HEK293 (cell line): Measurements from ENCODE around the gene M6PR.
A peak's percentile ranks its signal among the peaks of the same experiment; 100 is the strongest.

ENCODE experiments used
- GLIS1 ChIP-seq: fragments of 450-650 bp; formaldehyde crosslinking; IDR thresholded peaks from 2 replicates; pipeline ENCODE4 v1.5.1; 2016; ENCODE audit warnings: missing biosample characterization, missing genetic modification characterization
- HOXD13 ChIP-seq: sonication (generic); formaldehyde crosslinking; IDR thresholded peaks from 2 replicates; pipeline ENCODE4 v1.8.0; 2022; ENCODE audit warnings: missing genetic modification reagents, borderline replicate concordance
- MYNN ChIP-seq: fragments of 450-650 bp; formaldehyde crosslinking; IDR thresholded peaks from 2 replicates; pipeline ENCODE4 v1.5.1; 2016; ENCODE audit warnings: missing biosample characterization, missing genetic modification characterization, borderline replicate concordance
- RBAK ChIP-seq: fragments of 450-650 bp; formaldehyde crosslinking; IDR thresholded peaks from 2 replicates; pipeline ENCODE4 v1.5.1; 2016; ENCODE audit warnings: missing biosample characterization, missing genetic modification characterization
- SP7 ChIP-seq: fragments of 450-650 bp; formaldehyde crosslinking; IDR thresholded peaks from 2 replicates; pipeline ENCODE4 v1.5.1; 2016; ENCODE audit warnings: missing biosample characterization, missing genetic modification characterization
- TSHZ1 ChIP-seq: fragments of 450-650 bp; formaldehyde crosslinking; IDR thresholded peaks from 2 replicates; pipeline ENCODE4 v1.5.1; 2016; ENCODE audit warnings: missing biosample characterization, missing genetic modification characterization, borderline replicate concordance
- ZBTB20 ChIP-seq: fragments of 450-650 bp; formaldehyde crosslinking; IDR thresholded peaks from 2 replicates; pipeline ENCODE4 v1.5.1; 2016; ENCODE audit warnings: missing biosample characterization, missing genetic modification characterization
- ZBTB7A ChIP-seq: fragments of 450-650 bp; formaldehyde crosslinking; IDR thresholded peaks from 2 replicates; pipeline ENCODE4 v1.5.1; 2016; ENCODE audit warnings: low read depth, missing biosample characterization, missing genetic modification characterization
- ZFP41 ChIP-seq: fragments of 450-650 bp; formaldehyde crosslinking; IDR thresholded peaks from 2 replicates; pipeline ENCODE4 v1.5.1; 2016; ENCODE audit warnings: missing biosample characterization, missing genetic modification characterization, borderline replicate concordance
- ZNF140 ChIP-seq: fragments of 450-650 bp; formaldehyde crosslinking; IDR thresholded peaks from 2 replicates; pipeline ENCODE4 v1.5.1; 2016; ENCODE audit warnings: missing biosample characterization, missing genetic modification characterization
- ZNF16 ChIP-seq: fragments of 450-650 bp; formaldehyde crosslinking; IDR thresholded peaks from 2 replicates; pipeline ENCODE4 v1.5.1; 2016; ENCODE audit warnings: low read depth, missing biosample characterization, missing genetic modification characterization
- ZNF23 ChIP-seq: fragments of 450-650 bp; formaldehyde crosslinking; IDR thresholded peaks from 2 replicates; pipeline ENCODE4 v1.5.1; 2016; ENCODE audit warnings: missing biosample characterization, missing genetic modification characterization, borderline replicate concordance
- ZNF280C ChIP-seq: fragments of 450-650 bp; formaldehyde crosslinking; IDR thresholded peaks from 2 replicates; pipeline ENCODE4 v1.5.1; 2016; ENCODE audit warnings: missing biosample characterization, missing genetic modification characterization
- ZNF529 ChIP-seq: fragments of 450-650 bp; formaldehyde crosslinking; IDR thresholded peaks from 2 replicates; pipeline ENCODE4 v1.5.1; 2017; ENCODE audit warnings: missing genetic modification characterization, missing biosample characterization; ENCODE audit not compliant: insufficient replicate concordance
- ZNF530 ChIP-seq: fragments of 450-650 bp; formaldehyde crosslinking; IDR thresholded peaks from 2 replicates; pipeline ENCODE4 v1.5.1; 2016; ENCODE audit warnings: low read depth, missing biosample characterization, missing genetic modification characterization
- ZNF555 ChIP-seq: fragments of 450-650 bp; formaldehyde crosslinking; conservative IDR thresholded peaks from 2 replicates; pipeline ENCODE4 v1.5.1; 2017; ENCODE audit warnings: missing biosample characterization, mild to moderate bottlenecking, missing genetic modification characterization, inconsistent platforms
- ZNF701 ChIP-seq: fragments of 450-650 bp; formaldehyde crosslinking; IDR thresholded peaks from 2 replicates; pipeline ENCODE4 v1.5.1; 2016; ENCODE audit warnings: missing biosample characterization, missing genetic modification characterization
- ZNF843 ChIP-seq: fragments of 450-650 bp; formaldehyde crosslinking; IDR thresholded peaks from 2 replicates; pipeline ENCODE4 v1.5.1; 2016; ENCODE audit warnings: missing biosample characterization, missing genetic modification characterization
- ZSCAN30 ChIP-seq: fragments of 450-650 bp; IDR thresholded peaks from 2 replicates; pipeline ENCODE4 v1.5.1; 2018; ENCODE audit warnings: missing biosample characterization, mild to moderate bottlenecking, missing genetic modification characterization, moderate library complexity
- ZXDB ChIP-seq: fragments of 450-650 bp; formaldehyde crosslinking; IDR thresholded peaks from 2 replicates; pipeline ENCODE4 v1.5.1; 2016; ENCODE audit warnings: missing biosample characterization, missing genetic modification characterization
- TF ChIP-seq, protein P1 (sequence below): fragments of 450-650 bp; formaldehyde crosslinking; IDR thresholded peaks from 2 replicates; pipeline ENCODE4 v1.5.1; 2016; ENCODE audit warnings: missing biosample characterization, missing genetic modification characterization
- TF ChIP-seq, protein P2 (sequence below): fragments of 450-650 bp; formaldehyde crosslinking; IDR thresholded peaks from 2 replicates; pipeline ENCODE4 v1.5.1; 2016; ENCODE audit warnings: missing biosample characterization, missing genetic modification characterization
- TF ChIP-seq, protein P3 (sequence below): fragments of 450-650 bp; formaldehyde crosslinking; IDR thresholded peaks from 2 replicates; pipeline ENCODE4 v1.5.1; 2017; ENCODE audit warnings: missing biosample characterization, missing genetic modification characterization
- TF ChIP-seq, protein P4 (sequence below): fragments of 450-650 bp; formaldehyde crosslinking; conservative IDR thresholded peaks from 2 replicates; pipeline ENCODE4 v1.5.1; 2016; ENCODE audit warnings: low read depth, missing biosample characterization, missing genetic modification characterization

M6PR gene

DNA sequence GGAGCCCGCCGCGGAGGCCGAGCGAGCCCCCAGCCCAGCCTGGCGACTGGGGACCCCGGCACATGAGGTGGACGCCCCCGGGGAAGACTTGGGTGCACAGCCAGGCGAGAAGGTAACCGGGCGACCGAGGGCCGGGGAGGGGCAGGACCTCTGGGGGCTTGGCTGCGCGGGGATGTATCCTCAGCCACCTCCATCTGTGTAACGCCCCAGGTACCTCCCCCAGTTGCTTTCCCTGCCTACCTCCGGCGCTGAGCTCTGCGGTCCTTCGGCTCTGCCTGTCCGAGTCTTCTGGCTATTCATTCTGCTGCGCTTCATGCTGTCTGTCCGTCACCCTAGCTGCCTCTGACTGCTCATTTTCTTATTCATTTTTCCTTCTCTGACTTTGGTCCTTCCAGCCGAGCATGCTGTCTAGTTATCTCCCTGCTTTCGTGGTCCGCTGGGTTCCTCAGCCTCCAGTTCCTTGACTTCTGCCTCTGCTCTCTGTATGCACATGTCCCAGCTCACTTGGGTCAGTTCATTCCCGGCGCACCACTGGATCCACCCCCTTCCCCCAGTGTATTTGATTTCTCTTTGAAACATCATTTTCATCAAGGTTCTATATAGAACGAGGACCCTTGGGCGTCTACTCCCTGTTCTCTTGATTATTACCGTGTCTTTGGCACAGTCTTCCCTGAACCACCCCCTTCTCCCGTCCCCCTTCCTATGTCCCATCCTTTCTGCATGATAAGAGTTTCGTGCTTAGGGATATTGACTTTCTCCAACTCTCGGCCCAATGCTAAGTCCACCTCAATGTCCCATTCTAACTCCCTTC, 34.5 kb downstream of the M6PR start (continued):
- TF ChIP-seq, protein P1, sequence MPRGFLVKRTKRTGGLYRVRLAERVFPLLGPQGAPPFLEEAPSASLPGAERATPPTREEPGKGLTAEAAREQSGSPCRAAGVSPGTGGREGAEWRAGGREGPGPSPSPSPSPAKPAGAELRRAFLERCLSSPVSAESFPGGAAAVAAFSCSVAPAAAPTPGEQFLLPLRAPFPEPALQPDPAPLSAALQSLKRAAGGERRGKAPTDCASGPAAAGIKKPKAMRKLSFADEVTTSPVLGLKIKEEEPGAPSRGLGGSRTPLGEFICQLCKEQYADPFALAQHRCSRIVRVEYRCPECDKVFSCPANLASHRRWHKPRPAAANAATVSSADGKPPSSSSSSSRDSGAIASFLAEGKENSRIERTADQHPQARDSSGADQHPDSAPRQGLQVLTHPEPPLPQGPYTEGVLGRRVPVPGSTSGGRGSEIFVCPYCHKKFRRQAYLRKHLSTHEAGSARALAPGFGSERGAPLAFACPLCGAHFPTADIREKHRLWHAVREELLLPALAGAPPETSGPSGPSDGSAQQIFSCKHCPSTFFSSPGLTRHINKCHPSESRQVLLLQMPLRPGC, result no peak
- TF ChIP-seq ZNF140 (tag by site-specific recombination) (no peak), ZNF16 (no peak), MYNN (no peak), ZXDB (tag by site-specific recombination) (no peak), ZNF530 (tag by site-specific recombination) (no peak), SP7 (tag by site-specific recombination) (0 out of 2 replicates have a peak, but pooled peaks have one; percentile 24), ZBTB7A (tag by site-specific recombination) (no peak), TSHZ1 (no peak), ZNF701 (tag by site-specific recombination) (no peak), ZNF529 (no peak), ZFP41 (tag by site-specific recombination) (no peak), RBAK (tag by site-specific recombination) (no peak), ZNF843 (tag by site-specific recombination) (no peak), ZSCAN30 (tag by site-specific recombination) (0 out of 2 replicates have a peak, but pooled peaks have one; percentile 37), ZNF280C (no peak), ZBTB20 (tag by site-specific recombination) (peak; percentile 78), ZNF23 (no peak), GLIS1 (tag by site-specific recombination) (peak; percentile 62), HOXD13 (CRISPR knock-in tag) (no peak), ZNF555 (no peak)
- TF ChIP-seq, protein P2, sequence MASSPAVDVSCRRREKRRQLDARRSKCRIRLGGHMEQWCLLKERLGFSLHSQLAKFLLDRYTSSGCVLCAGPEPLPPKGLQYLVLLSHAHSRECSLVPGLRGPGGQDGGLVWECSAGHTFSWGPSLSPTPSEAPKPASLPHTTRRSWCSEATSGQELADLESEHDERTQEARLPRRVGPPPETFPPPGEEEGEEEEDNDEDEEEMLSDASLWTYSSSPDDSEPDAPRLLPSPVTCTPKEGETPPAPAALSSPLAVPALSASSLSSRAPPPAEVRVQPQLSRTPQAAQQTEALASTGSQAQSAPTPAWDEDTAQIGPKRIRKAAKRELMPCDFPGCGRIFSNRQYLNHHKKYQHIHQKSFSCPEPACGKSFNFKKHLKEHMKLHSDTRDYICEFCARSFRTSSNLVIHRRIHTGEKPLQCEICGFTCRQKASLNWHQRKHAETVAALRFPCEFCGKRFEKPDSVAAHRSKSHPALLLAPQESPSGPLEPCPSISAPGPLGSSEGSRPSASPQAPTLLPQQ (tag by site-specific recombination), result no peak
- TF ChIP-seq, protein P3, sequence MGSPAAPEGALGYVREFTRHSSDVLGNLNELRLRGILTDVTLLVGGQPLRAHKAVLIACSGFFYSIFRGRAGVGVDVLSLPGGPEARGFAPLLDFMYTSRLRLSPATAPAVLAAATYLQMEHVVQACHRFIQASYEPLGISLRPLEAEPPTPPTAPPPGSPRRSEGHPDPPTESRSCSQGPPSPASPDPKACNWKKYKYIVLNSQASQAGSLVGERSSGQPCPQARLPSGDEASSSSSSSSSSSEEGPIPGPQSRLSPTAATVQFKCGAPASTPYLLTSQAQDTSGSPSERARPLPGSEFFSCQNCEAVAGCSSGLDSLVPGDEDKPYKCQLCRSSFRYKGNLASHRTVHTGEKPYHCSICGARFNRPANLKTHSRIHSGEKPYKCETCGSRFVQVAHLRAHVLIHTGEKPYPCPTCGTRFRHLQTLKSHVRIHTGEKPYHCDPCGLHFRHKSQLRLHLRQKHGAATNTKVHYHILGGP, result no peak
- TF ChIP-seq, protein P4, sequence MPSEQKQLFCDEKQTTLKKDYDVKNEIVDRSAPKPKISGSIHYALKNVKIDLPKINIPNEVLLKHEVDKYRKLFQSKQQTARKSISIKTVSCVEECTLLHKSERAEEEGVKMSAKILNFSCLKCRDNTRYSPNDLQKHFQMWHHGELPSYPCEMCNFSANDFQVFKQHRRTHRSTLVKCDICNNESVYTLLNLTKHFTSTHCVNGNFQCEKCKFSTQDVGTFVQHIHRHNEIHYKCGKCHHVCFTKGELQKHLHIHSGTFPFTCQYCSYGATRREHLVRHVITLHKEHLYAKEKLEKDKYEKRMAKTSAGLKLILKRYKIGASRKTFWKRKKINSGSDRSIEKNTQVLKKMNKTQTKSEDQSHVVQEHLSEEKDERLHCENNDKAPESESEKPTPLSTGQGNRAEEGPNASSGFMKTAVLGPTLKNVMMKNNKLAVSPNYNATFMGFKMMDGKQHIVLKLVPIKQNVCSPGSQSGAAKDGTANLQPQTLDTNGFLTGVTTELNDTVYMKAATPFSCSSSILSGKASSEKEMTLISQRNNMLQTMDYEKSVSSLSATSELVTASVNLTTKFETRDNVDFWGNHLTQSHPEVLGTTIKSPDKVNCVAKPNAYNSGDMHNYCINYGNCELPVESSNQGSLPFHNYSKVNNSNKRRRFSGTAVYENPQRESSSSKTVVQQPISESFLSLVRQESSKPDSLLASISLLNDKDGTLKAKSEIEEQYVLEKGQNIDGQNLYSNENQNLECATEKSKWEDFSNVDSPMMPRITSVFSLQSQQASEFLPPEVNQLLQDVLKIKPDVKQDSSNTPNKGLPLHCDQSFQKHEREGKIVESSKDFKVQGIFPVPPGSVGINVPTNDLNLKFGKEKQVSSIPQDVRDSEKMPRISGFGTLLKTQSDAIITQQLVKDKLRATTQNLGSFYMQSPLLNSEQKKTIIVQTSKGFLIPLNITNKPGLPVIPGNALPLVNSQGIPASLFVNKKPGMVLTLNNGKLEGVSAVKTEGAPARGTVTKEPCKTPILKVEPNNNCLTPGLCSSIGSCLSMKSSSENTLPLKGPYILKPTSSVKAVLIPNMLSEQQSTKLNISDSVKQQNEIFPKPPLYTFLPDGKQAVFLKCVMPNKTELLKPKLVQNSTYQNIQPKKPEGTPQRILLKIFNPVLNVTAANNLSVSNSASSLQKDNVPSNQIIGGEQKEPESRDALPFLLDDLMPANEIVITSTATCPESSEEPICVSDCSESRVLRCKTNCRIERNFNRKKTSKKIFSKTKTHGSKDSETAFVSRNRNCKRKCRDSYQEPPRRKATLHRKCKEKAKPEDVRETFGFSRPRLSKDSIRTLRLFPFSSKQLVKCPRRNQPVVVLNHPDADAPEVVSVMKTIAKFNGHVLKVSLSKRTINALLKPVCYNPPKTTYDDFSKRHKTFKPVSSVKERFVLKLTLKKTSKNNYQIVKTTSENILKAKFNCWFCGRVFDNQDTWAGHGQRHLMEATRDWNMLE (tag by site-specific recombination), result no peak
